Camera-type eye (tissue), 1 donor: Measurements from ENCODE around the gene PRND. TPM values are rescaled to one million over a fixed set of nuclear protein-coding genes. Genes with fewer than 3 reads are reported as not detected.

Experiments used
- total RNA-seq: library from RNA; depleted of rRNA; stranded (reverse); fragments of >200 nt; gene quantifications from one replicate; pipeline ENCODE4 v1.2.3, GENCODE V29; 2014

Gene PRND, protein sequence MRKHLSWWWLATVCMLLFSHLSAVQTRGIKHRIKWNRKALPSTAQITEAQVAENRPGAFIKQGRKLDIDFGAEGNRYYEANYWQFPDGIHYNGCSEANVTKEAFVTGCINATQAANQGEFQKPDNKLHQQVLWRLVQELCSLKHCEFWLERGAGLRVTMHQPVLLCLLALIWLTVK
- total RNA-seq = 14.6 TPM

DNA sequence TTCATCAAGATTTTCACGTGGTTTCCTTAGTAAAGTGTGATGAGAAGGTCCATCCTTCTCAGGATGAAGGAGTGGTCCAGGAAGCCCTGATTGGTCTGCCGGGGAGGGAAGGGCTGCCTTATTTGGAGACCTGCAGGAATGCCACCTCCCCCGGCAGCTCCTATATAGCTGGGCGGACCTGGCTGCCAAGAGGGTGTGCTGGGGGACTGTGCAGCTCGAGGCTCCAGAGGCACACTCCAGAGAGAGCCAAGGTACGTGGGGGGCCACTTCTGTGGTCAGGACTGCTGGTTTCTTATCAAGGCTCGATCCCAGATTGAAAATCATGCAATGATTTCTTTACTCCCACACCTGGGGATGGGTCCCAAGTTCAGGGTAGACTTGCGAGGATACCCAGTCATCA, at the start of gene PRND:
TSS of gene PRND (plus strand) at position 191 of the 400 bp plus-strand sequence. CDS start 2,643 bp downstream, outside the sequence.

Other genes starting within 250 kb of the PRND start
- 208 TPM for gene PRNP, start 35.5 kb upstream of the PRND start, total RNA-seq
- gene RASSF2, start 101.7 kb downstream of the PRND start, total RNA-seq = 67.3 TPM